ENCODE data around the gene TJAP1. TPM values are rescaled to one million over a fixed set of nuclear protein-coding genes. Genes with fewer than 3 reads are reported as not detected.
A peak's percentile ranks its signal among the peaks of the same experiment; 100 is the strongest.

Gene TJAP1
- polyA plus RNA-seq, 1 donor (not counting 4 experiments of a cell fraction or from before 2014, with no cell fraction given) = 23.3 TPM

- DNase-seq (ENCODE audit: low read depth, low spot score) = no peak
- dilution Hi-C loops (cut with MboI; ENCODE audit: extremely low pct_ligation_motif_present, low sequenced_read_pairs) = no loop called here
- Histone ChIP-seq H3K27ac (ENCODE audit: control insufficient read depth, insufficient read depth, low read length) (peak within 1 kb of the TSS; percentile 87), H3K4me2 (ENCODE audit: control insufficient read depth, extremely low read depth, insufficient read depth, low read depth, low read length) (peak within 1 kb of the TSS; percentile 91), H4K20me1 (ENCODE audit: control insufficient read depth, extremely low read depth, insufficient read depth, low read length) (no peaks in the 10 kb centered on the region), H3K4me1 (ENCODE audit: control insufficient read depth, extremely low read depth, insufficient read depth, low read length) (peaks cover 22% of the 10 kb centered on the region), H3K9ac (ENCODE audit: control insufficient read depth, extremely low read depth, insufficient read depth, low read length) (peak within 1 kb of the TSS; percentile 92), H3K27me3 (ENCODE audit: control insufficient read depth, extremely low read depth, insufficient read depth, low read length) (peaks cover 10% of the 10 kb centered on the region), H2AFZ (ENCODE audit: control insufficient read depth, low read length) (peak within 1 kb of the TSS; percentile 92), H3K79me2 (ENCODE audit: control insufficient read depth, insufficient read depth, low read length) (peaks cover 12% of the 10 kb centered on the region), H3K36me3 (ENCODE audit: control insufficient read depth in 2 of 2, extremely low read depth in 1 of 2, insufficient read depth in 2 of 2, low read length in 2 of 2) (peaks cover 24 to 33% of the 10 kb centered on the region in 2 experiments), H3K9me1 (ENCODE audit: control insufficient read depth, extremely low read depth, insufficient read depth, low read length) (peaks cover under 1% of the 10 kb centered on the region), H3K9me3 (ENCODE audit: control insufficient read depth, low read depth, low read length) (no peaks in the 10 kb centered on the region), H3K4me3 (ENCODE audit: control insufficient read depth in 2 of 3, extremely low read depth in 1 of 3, insufficient read depth in 2 of 3, low read depth in 1 of 3, low read length in 3 of 3) (peak within 1 kb of the TSS; percentile 49 to 81 (median 68))
- FAIRE-seq = no peak
- TF ChIP-seq EZH2 (IDR thresholded peaks at IDR 0.05; ENCODE audit: low read length) = no peak
- no peak for TF ChIP-seq CTCF (optimal IDR thresholded peaks at IDR 0.05 in 1 of 3, IDR thresholded peaks at IDR 0.05 in 1 of 3, conservative IDR thresholded peaks at IDR 0.05 in 1 of 3; ENCODE audit: extremely low read depth in 1 of 3, insufficient read depth in 2 of 3, low read length in 3 of 3)
Observed at GRCh38 chr6:43509984-43510826, 32.8 kb downstream of the TJAP1 start, which contains the start of gene LRRC73. LRRC73 (minus strand) TSS chr6:43510346; CDS start chr6:43509785, 561 bp downstream.

- H3K27me3 ChIP-seq (ENCODE audit: control insufficient read depth, extremely low read depth, insufficient read depth, low read length) = peaks cover 10% of the 10 kb centered on the region
- H4K20me1 ChIP-seq (ENCODE audit: control insufficient read depth, extremely low read depth, insufficient read depth, low read length) = peaks cover 2% of the 10 kb centered on the region
- no peak for FAIRE-seq
- no peaks in the 10 kb centered on the region for H3K9me3 ChIP-seq (ENCODE audit: control insufficient read depth, low read depth, low read length)
- peaks cover 5% of the 10 kb centered on the region for H3K9me1 ChIP-seq (ENCODE audit: control insufficient read depth, extremely low read depth, insufficient read depth, low read length)
- dilution Hi-C loops (cut with MboI; ENCODE audit: extremely low pct_ligation_motif_present, low sequenced_read_pairs) = no loop called here
- H3K79me2 ChIP-seq (ENCODE audit: control insufficient read depth, insufficient read depth, low read length) = peaks cover 18% of the 10 kb centered on the region
- peaks cover 28% of the 10 kb centered on the region for H3K4me1 ChIP-seq (ENCODE audit: control insufficient read depth, extremely low read depth, insufficient read depth, low read length)
- H3K36me3 ChIP-seq (ENCODE audit: control insufficient read depth in 2 of 2, extremely low read depth in 1 of 2, insufficient read depth in 2 of 2, low read length in 2 of 2) = peaks cover 22 to 36% of the 10 kb centered on the region in 2 experiments
- no peak for DNase-seq (ENCODE audit: low read depth, low spot score)
- peak overlapping the region in 2 of 3 experiments; percentile 68 to 81 for H3K4me3 ChIP-seq (ENCODE audit: control insufficient read depth in 2 of 3, extremely low read depth in 1 of 3, insufficient read depth in 2 of 3, low read depth in 1 of 3, low read length in 3 of 3)
- H2AFZ ChIP-seq (ENCODE audit: control insufficient read depth, low read length) = peak overlapping the region; percentile 92
- peak overlapping the region; percentile 92 for H3K9ac ChIP-seq (ENCODE audit: control insufficient read depth, extremely low read depth, insufficient read depth, low read length)
- TF ChIP-seq CTCF (optimal IDR thresholded peaks at IDR 0.05 in 1 of 3, IDR thresholded peaks at IDR 0.05 in 1 of 3, conservative IDR thresholded peaks at IDR 0.05 in 1 of 3; ENCODE audit: extremely low read depth in 1 of 3, insufficient read depth in 2 of 3, low read length in 3 of 3) (no peak), EZH2 (IDR thresholded peaks at IDR 0.05; ENCODE audit: low read length) (no peak)
- peak overlapping the region; percentile 87 for H3K27ac ChIP-seq (ENCODE audit: control insufficient read depth, insufficient read depth, low read length)
- H3K4me2 ChIP-seq (ENCODE audit: control insufficient read depth, extremely low read depth, insufficient read depth, low read depth, low read length) = peak overlapping the region; percentile 91
Observed at GRCh38 chr6:43510827-43511163, 33.4 kb downstream of the TJAP1 start.

Measured in keratinocyte (primary cell).